Ascending aorta (tissue), 2 donors: Measurements from ENCODE around the gene HIP1R. TPM values are rescaled to one million over a fixed set of nuclear protein-coding genes. Genes with fewer than 3 reads are reported as not detected.
A peak's percentile ranks its signal among the peaks of the same experiment; 100 is the strongest.
"Not testable (repeated sequence)": the region's sequence is repeated elsewhere in the genome, so short reads cannot be mapped to it uniquely, and the experiment has no call there.

Experiments used
- DNase-seq, 2 donors: peaks; one replicate each; pipeline ENCODE4 v3.0.0-alpha.2; 2019; ENCODE audit warnings: low spot score in 2 of 2
- H3K27ac ChIP-seq, 2 donors: fragments of 200-600 bp; sonication (generic); one replicate each; pipeline ENCODE4 v1.5.1; 2016 to 2017; ENCODE audit warnings: mild to moderate bottlenecking in 1 of 2
- H3K27me3 ChIP-seq: fragments of 200-600 bp; sonication (generic); one replicate; pipeline ENCODE4 v1.5.1; 2017
- H3K36me3 ChIP-seq, 2 donors: fragments of 200-600 bp; sonication (generic); one replicate each; pipeline ENCODE4 v1.5.1; 2016
- H3K4me1 ChIP-seq, 2 donors: fragments of 200-600 bp; sonication (generic); one replicate each; pipeline ENCODE4 v1.5.1; 2016 to 2017; ENCODE audit warnings: mild to moderate bottlenecking in 1 of 2
- H3K4me3 ChIP-seq, 2 donors: fragments of 200-600 bp; sonication (generic); one replicate each; pipeline ENCODE4 v1.5.1; 2016 to 2017; ENCODE audit warnings: mild to moderate bottlenecking in 1 of 2
- H3K9me3 ChIP-seq, 2 donors: fragments of 200-600 bp; sonication (generic); one replicate each; pipeline ENCODE4 v1.5.1; 2016
- intact Hi-C: fragments of 100-400 bp; cut with DNase I; formaldehyde crosslinking; loops from one replicate; pipeline ENCODE4 v1.15.1; 2023
- total RNA-seq: library from RNA; depleted of rRNA; stranded (reverse); fragments of >200 nt; gene quantifications from one replicate; pipeline ENCODE4 v1.1.0, GENCODE V29; 2016
- TF ChIP-seq, protein P1 (sequence below), 3 experiments: fragments of 200-600 bp in 2 of 3; fragments of 450-650 bp in 1 of 3; sonication (generic) in 2 of 3; IDR thresholded peaks; one replicate each; pipeline ENCODE4 v1.5.1; 2016 to 2019; ENCODE audit warnings: antibody characterized with exemption in 3 of 3, mild to moderate bottlenecking in 1 of 3, moderate library complexity in 1 of 3

HIP1R gene
- total RNA-seq, 1 donor from 2014 or later, result 98.7 TPM

DNA sequence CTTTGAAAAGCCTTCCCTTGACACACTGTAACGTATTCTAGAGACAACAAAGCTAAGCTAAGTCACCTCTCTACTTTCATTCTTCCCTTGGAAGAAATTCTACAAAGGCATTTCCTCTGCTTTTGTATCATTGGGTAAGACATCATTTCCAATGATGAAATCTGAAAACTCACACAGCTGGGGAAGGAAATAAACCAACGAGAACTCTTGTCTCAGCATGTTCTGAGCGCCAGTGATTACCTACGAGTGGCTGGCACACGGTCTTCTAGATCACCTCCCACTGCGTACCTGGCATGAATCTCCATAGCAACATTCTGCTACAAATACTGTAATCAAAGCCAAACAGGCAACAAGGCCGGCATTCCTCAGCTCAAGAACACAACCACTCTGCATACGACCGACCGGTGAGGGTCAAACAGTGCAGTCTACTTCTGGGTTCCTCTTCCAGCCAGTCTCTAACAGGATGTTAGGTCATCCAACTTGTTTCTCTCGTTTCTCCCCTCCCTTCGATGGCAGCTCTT lies 53.0 kb downstream of the HIP1R start:
- H3K36me3 ChIP-seq, result no peaks in the 10 kb centered on the region
- H3K4me1 ChIP-seq, result peaks cover 7 to 61% of the 10 kb centered on the region in 2 donors
- TF ChIP-seq, protein P1, sequence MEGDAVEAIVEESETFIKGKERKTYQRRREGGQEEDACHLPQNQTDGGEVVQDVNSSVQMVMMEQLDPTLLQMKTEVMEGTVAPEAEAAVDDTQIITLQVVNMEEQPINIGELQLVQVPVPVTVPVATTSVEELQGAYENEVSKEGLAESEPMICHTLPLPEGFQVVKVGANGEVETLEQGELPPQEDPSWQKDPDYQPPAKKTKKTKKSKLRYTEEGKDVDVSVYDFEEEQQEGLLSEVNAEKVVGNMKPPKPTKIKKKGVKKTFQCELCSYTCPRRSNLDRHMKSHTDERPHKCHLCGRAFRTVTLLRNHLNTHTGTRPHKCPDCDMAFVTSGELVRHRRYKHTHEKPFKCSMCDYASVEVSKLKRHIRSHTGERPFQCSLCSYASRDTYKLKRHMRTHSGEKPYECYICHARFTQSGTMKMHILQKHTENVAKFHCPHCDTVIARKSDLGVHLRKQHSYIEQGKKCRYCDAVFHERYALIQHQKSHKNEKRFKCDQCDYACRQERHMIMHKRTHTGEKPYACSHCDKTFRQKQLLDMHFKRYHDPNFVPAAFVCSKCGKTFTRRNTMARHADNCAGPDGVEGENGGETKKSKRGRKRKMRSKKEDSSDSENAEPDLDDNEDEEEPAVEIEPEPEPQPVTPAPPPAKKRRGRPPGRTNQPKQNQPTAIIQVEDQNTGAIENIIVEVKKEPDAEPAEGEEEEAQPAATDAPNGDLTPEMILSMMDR (IDR thresholded peaks at IDR 0.05), result no peak
- intact Hi-C loops, result no loop called here
- DNase-seq, result peak in 1 of 2 donors; percentile 71
- peak overlapping the region in 1 of 2 donors; percentile 50 for H3K4me3 ChIP-seq
- H3K27ac ChIP-seq, result peak overlapping the region; percentile 51 to 67
- H3K9me3 ChIP-seq, result no peaks in the 10 kb centered on the region
- no peaks in the 10 kb centered on the region for H3K27me3 ChIP-seq

DNA sequence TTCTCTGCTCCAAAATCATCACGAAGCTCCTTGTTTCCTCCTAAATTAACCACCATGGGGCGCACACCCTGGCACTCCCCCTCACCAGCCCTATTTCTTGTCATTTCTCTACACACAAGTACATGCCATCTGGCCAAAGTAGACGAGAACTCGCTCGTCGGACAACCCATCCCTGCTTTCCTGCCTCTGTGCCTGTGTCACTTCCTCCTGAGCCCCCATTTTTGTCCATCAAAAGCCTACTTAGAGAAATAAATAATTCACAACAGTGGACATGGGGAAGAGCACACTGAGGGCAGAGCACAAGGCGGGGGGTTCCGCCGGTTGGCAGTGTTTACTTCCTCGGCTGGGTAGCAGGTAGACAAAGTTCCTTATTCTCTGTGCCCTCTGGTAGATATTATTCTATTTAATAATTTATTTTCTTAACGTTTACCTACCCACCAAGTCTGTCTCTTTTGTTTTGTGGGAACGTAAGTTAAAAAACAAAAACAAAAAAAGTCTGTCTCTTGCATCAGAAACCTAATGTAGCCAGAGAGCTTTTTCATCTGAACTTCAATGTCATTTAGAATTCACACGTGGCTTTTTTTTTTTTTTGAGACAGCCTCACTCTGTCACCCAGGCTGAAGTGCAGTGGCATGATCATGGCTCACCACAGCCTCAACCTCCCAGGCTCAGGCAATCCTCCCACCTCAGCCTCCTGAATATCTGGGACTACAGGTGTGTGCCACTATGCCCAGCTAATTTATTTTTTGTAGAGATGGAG lies 54.7 kb downstream of the HIP1R start:
- H3K4me1 ChIP-seq, result peaks cover 7 to 65% of the 10 kb centered on the region in 2 donors

DNA sequence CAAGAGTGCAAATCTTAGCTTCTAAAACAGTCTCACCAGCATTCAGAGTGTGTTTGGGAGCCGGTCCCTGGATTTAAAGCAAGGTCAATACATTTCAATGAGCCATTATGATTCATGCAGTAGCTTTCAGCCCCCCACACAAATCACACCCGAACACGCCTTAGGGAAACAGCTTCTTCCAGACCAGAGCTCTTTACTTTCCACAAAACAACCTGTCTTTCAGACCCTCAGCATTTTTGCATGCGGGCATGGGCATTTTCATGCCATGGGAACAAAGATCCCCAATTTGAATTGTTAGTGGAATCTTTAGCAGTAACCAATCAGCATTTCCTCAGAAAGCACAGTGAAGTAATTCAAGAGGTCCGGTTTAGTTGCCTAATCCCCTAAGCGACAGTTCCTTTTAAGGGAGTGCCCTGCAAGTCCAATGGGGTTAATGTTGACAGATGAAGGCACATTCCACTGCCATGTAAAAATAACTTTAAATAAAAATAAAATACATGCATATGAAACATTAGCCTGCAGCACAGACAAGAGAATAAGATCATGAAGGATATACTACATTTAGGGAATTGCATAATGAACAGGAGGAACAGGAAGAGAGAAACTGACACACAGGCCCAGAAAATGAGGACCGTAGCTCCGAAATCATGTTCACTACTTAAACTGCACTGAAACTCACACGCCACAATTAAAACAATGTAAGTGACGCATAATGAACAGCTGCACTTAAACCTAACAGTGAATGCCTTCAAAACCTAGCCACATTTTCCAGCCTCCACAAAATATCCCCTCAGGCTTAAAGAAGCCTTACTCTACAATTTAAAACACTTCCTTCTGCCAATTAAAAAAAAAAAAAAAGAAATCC lies 56.6 kb downstream of the HIP1R start:
- H3K4me3 ChIP-seq, result peak overlapping the region; percentile 32 to 51
- intact Hi-C loops, result no loop called here

More for the DNA sequence above, 54.7 kb downstream of the HIP1R start:
- peak in 1 of 2 donors; percentile 50 for DNase-seq
- H3K27ac ChIP-seq, result peak overlapping the region; percentile 63 to 66
- TF ChIP-seq, protein P1 (IDR thresholded peaks at IDR 0.05), result no peak
- no peaks in the 10 kb centered on the region for H3K27me3 ChIP-seq
- H3K36me3 ChIP-seq, result no peaks in the 10 kb centered on the region
- intact Hi-C loops, result no loop called here
- no peak overlapping the region for H3K4me3 ChIP-seq
- H3K9me3 ChIP-seq, result no peaks in the 10 kb centered on the region

DNA sequence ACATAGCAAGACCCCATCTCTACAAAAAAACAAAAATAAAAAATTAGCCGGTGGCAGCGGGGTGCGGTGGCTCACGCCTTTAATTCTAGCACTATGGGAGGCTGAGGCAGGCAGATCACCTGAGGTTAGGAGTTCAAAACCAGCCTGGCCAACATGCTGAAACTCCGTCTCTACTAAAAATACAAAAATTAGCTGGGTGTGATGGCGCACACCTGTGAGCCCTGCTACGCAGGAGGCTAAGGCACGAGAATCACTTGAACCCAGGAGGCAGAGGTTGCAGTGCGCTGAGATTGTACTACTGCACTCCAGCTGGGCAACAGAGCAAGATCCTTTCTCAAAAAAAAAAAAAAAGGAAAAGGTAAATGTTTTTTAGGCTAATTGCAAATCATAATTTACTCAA lies 57.5 kb downstream of the HIP1R start:
- H3K36me3 ChIP-seq, intact Hi-C loops, H3K9me3 ChIP-seq, H3K27me3 ChIP-seq: not testable (repeated sequence)
- Histone ChIP-seq H3K4me1 (peaks cover 7 to 59% of the 10 kb centered on the region in 2 donors), H3K4me3 (peak overlapping the region in 1 of 2 donors; percentile 51), H3K27ac (peak overlapping the region; percentile 63 to 94)
- DNase-seq, result peak in 1 of 2 donors; percentile 22

More for the DNA sequence above, 56.6 kb downstream of the HIP1R start:
- Histone ChIP-seq H3K9me3 (no peaks in the 10 kb centered on the region), H3K27ac (peak overlapping the region; percentile 63 to 66), H3K4me1 (peaks cover 7 to 63% of the 10 kb centered on the region in 2 donors), H3K27me3 (no peaks in the 10 kb centered on the region), H3K36me3 (no peaks in the 10 kb centered on the region)
- TF ChIP-seq, protein P1 (IDR thresholded peaks at IDR 0.05), result no peak
- peak in 1 of 2 donors; percentile 66 for DNase-seq

DNA sequence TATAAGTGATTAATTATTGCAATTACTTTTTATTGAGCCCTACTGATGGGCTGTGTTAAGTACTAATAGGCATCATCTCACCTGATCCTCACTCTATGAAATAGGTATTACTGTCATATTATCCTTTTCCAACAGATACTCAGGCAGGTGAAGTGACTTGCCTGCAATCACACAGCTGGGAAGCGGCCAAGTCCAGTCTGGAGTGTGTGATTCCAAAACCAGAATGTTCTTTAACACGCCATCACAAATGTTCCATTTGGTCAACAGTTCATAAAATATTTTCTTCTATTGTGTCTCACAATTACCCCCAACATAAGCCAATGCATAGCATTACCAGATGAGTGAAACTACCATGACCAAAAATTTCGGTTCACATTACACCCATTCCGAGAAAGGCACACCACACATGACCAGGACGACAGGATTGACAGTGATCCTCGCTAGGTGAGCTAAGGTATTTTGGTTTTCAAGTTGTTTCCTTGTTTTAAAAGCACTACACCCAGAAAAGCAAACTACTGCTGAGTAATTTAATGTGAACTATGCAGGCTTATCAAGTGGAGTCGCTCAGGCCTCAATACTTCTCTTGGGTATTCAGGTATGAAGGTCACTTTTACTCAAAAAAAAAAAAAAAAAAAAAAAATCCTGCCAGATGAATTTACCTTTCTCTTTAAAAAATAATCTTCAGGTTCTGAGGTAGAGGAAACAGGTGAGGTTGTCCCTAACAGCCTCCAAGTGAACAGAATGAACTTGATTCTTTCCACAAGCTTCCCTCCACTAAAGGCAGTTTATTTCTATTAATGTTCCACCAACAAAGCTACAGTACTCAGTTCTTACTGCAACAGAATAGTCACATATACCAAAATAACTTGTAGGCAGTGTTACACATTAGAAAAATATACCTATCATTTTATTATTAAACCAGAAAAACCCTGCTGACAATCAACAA lies 58.2 kb downstream of the HIP1R start:
- intact Hi-C loops, result no loop called here
- no peaks in the 10 kb centered on the region for H3K27me3 ChIP-seq
- DNase-seq, result peak in 1 of 2 donors; percentile 41
- H3K9me3 ChIP-seq, result no peaks in the 10 kb centered on the region
- peak overlapping the region; percentile 89 to 98 for H3K4me3 ChIP-seq
- TF ChIP-seq, protein P1 (IDR thresholded peaks at IDR 0.05), result no peak
- peak overlapping the region; percentile 84 to 94 for H3K27ac ChIP-seq
- no peaks in the 10 kb centered on the region for H3K36me3 ChIP-seq
- H3K4me1 ChIP-seq, result peaks cover 7 to 52% of the 10 kb centered on the region in 2 donors
